ENCODE results near the gene APOO. TPM values are rescaled to one million over a fixed set of nuclear protein-coding genes. Genes with fewer than 3 reads are reported as not detected.

APOO gene
- total and polyA plus RNA-seq, 4 experiments from 2014 or later, result 5.1 to 18.9 (median 13.1) TPM

GRCh38 chrX:23788521-23788920 lies 119.2 kb downstream of the APOO start:
- H3K4me1 ChIP-seq (ENCODE audit: insufficient read depth, low read length), result peaks cover 17% of the 10 kb centered on the region
- H3K9me3 ChIP-seq (ENCODE audit: control insufficient read depth in 1 of 2, low read length in 2 of 2), result no peaks in the 10 kb centered on the region
- no peaks in the 10 kb centered on the region for H3K27me3 ChIP-seq (ENCODE audit: insufficient read depth, low read length)
- H3K4me3 ChIP-seq (ENCODE audit: low read length in 2 of 2), result no peak overlapping the region
- ChIA-PET POLR2A (ENCODE audit: partially characterized antibody) (no interaction called here), CTCF (ENCODE audit: partially characterized antibody) (no interaction called here)
- no peaks in the 10 kb centered on the region for H3K27me3 Mint-ChIP-seq
- no peak overlapping the region for H3K4me3 Mint-ChIP-seq
- H3K36me3 ChIP-seq (ENCODE audit: insufficient read depth, low read length), result peaks cover 10% of the 10 kb centered on the region
- no peak overlapping the region for H3K27ac ChIP-seq (ENCODE audit: low read depth, low read length)
- no peak for DNase-seq
- peaks cover 11 to 24% (median 17%) of the 10 kb centered on the region in 4 donors for H3K4me1 Mint-ChIP-seq
- H3K36me3 Mint-ChIP-seq, result peaks cover 17 to 29% of the 10 kb centered on the region in 2 donors
- H3K9me3 Mint-ChIP-seq, result no peaks in the 10 kb centered on the region
- intact Hi-C loops (cut with micrococcal nuclease), result no loop called here
- peak overlapping the region in 1 of 7 donors; percentile 30 for H3K27ac Mint-ChIP-seq

GRCh38 chrX:23787745-23788118 lies 120.0 kb downstream of the APOO start:
- H3K9me3 Mint-ChIP-seq, result peaks cover 0 to 2% (median 0%) of the 10 kb centered on the region in 8 donors
- CTCF ChIA-PET (ENCODE audit: partially characterized antibody), result interaction anchor here (0.8 kb wide), 1 partner anchor 115 kb away, joined by 3 read pairs; no protein-coding TSS in a partner anchor
- peaks cover 11 to 28% (median 18%) of the 10 kb centered on the region in 4 donors for H3K4me1 Mint-ChIP-seq
- intact Hi-C loops (cut with micrococcal nuclease), result no loop called here
- H3K4me3 Mint-ChIP-seq, result no peak overlapping the region
- Histone ChIP-seq H3K4me3 (ENCODE audit: low read length in 2 of 2) (no peak overlapping the region), H3K36me3 (ENCODE audit: insufficient read depth, low read length) (peaks cover 10% of the 10 kb centered on the region), H3K27ac (ENCODE audit: low read depth, low read length) (no peak overlapping the region), H3K9me3 (ENCODE audit: control insufficient read depth in 1 of 2, low read length in 2 of 2) (no peaks in the 10 kb centered on the region), H3K27me3 (ENCODE audit: insufficient read depth, low read length) (no peaks in the 10 kb centered on the region), H3K4me1 (ENCODE audit: insufficient read depth, low read length) (peaks cover 17% of the 10 kb centered on the region)
- no peak for DNase-seq
- peaks cover 17 to 35% of the 10 kb centered on the region in 2 donors for H3K36me3 Mint-ChIP-seq
- POLR2A ChIA-PET (ENCODE audit: partially characterized antibody), result interaction anchor here (0.5 kb wide), 1 partner anchor 226 kb away, joined by 3 read pairs; no protein-coding TSS in a partner anchor
- H3K27me3 Mint-ChIP-seq, result no peaks in the 10 kb centered on the region
- H3K27ac Mint-ChIP-seq, result peak overlapping the region in 1 of 7 donors; percentile 30

GRCh38 chrX:23786268-23786815 lies 121.4 kb downstream of the APOO start:
- intact Hi-C loops (cut with micrococcal nuclease), result no loop called here
- Histone ChIP-seq H3K27me3 (ENCODE audit: insufficient read depth, low read length) (no peaks in the 10 kb centered on the region), H3K4me1 (ENCODE audit: insufficient read depth, low read length) (peaks cover 30% of the 10 kb centered on the region), H3K36me3 (ENCODE audit: insufficient read depth, low read length) (peaks cover 10% of the 10 kb centered on the region), H3K9me3 (ENCODE audit: control insufficient read depth in 1 of 2, low read length in 2 of 2) (no peaks in the 10 kb centered on the region), H3K27ac (ENCODE audit: low read depth, low read length) (no peak overlapping the region), H3K4me3 (ENCODE audit: low read length in 2 of 2) (no peak overlapping the region)
- Mint-ChIP-seq H3K4me3 (peak overlapping the region in 1 of 8 donors; percentile 80), H3K36me3 (peaks cover 17 to 35% of the 10 kb centered on the region in 2 donors), H3K27me3 (no peaks in the 10 kb centered on the region), H3K4me1 (peaks cover 13 to 41% (median 27%) of the 10 kb centered on the region in 4 donors), H3K27ac (peak overlapping the region in 2 of 7 donors; percentile 17 to 98), H3K9me3 (peaks cover 0 to 2% (median 0%) of the 10 kb centered on the region in 8 donors)
- ChIA-PET POLR2A (ENCODE audit: partially characterized antibody) (no interaction called here), CTCF (ENCODE audit: partially characterized antibody) (no interaction called here)
- DNase-seq, result no peak

- intact Hi-C loops (cut with micrococcal nuclease), result no loop called here
- Histone ChIP-seq H3K27ac (ENCODE audit: low read depth, low read length) (no peak overlapping the region), H3K4me3 (ENCODE audit: low read length in 2 of 2) (no peak overlapping the region), H3K4me1 (ENCODE audit: insufficient read depth, low read length) (peaks cover 34% of the 10 kb centered on the region), H3K9me3 (ENCODE audit: control insufficient read depth in 1 of 2, low read length in 2 of 2) (no peaks in the 10 kb centered on the region), H3K36me3 (ENCODE audit: insufficient read depth, low read length) (peaks cover 10% of the 10 kb centered on the region), H3K27me3 (ENCODE audit: insufficient read depth, low read length) (no peaks in the 10 kb centered on the region)
- H3K9me3 Mint-ChIP-seq, result peaks cover 0 to 2% (median 0%) of the 10 kb centered on the region in 8 donors
- H3K4me1 Mint-ChIP-seq, result peaks cover 13 to 45% (median 29%) of the 10 kb centered on the region in 4 donors
- POLR2A ChIA-PET (ENCODE audit: partially characterized antibody), result no interaction called here
- H3K27ac Mint-ChIP-seq, result peak overlapping the region in 3 of 7 donors; percentile 30 to 98 (median 57)
- no peak for DNase-seq
- peak overlapping the region in 6 of 8 donors; percentile 23 to 98 (median 94) for H3K4me3 Mint-ChIP-seq
- no peaks in the 10 kb centered on the region for H3K27me3 Mint-ChIP-seq
- CTCF ChIA-PET (ENCODE audit: partially characterized antibody), result no interaction called here
- peaks cover 17 to 36% of the 10 kb centered on the region in 2 donors for H3K36me3 Mint-ChIP-seq
These were observed 122.2 kb downstream of the APOO start for GRCh38 chrX:23785580-23785979.

GRCh38 chrX:23784470-23785331 lies 123.0 kb downstream of the APOO start:
- Histone ChIP-seq H3K9me3 (ENCODE audit: control insufficient read depth in 1 of 2, low read length in 2 of 2) (no peaks in the 10 kb centered on the region), H3K27me3 (ENCODE audit: insufficient read depth, low read length) (no peaks in the 10 kb centered on the region), H3K4me1 (ENCODE audit: insufficient read depth, low read length) (peaks cover 34% of the 10 kb centered on the region), H3K27ac (ENCODE audit: low read depth, low read length) (peak overlapping the region; percentile 88), H3K4me3 (ENCODE audit: low read length in 2 of 2) (peak overlapping the region; percentile 78 to 80), H3K36me3 (ENCODE audit: insufficient read depth, low read length) (peaks cover 10% of the 10 kb centered on the region)
- ChIA-PET POLR2A (ENCODE audit: partially characterized antibody) (interaction anchor here (1.0 to 4.0 kb wide), 12 partner anchors 8 to 270 kb away, joined by 5 to 63 read pairs (median 16); partner anchors contain the start of genes ACOT9, APOO, CXorf58 and EIF2S3), CTCF (ENCODE audit: partially characterized antibody) (interaction anchor here (0.7 to 3.2 kb wide), 5 partner anchors 11 to 125 kb away, joined by 3 to 23 read pairs (median 4); no protein-coding TSS in a partner anchor)
- Mint-ChIP-seq H3K4me3 (peak overlapping the region; percentile 88 to 98 (median 96)), H3K27ac (peak overlapping the region in 6 of 7 donors; percentile 97 to 99 (median 98)), H3K27me3 (no peaks in the 10 kb centered on the region), H3K4me1 (peaks cover 13 to 45% (median 29%) of the 10 kb centered on the region in 4 donors), H3K36me3 (peaks cover 17 to 36% of the 10 kb centered on the region in 2 donors), H3K9me3 (peaks cover 0 to 2% (median 0%) of the 10 kb centered on the region in 8 donors)
- intact Hi-C loops (cut with micrococcal nuclease), result no loop called here
- DNase-seq, result no peak

- CTCF ChIA-PET (ENCODE audit: partially characterized antibody), result interaction anchor here (0.7 to 3.2 kb wide), 14 partner anchors 9 to 270 kb away, joined by 3 to 23 read pairs (median 4); partner anchors contain the start of genes ACOT9, APOO and CXorf58
These were observed 123.9 kb downstream of the APOO start for GRCh38 chrX:23783589-23784469.

More at GRCh38 chrX:23783589-23784469, 123.9 kb downstream of the APOO start:
- peak overlapping the region; percentile 96 to 99 (median 98) for H3K27ac Mint-ChIP-seq
- no peaks in the 10 kb centered on the region for H3K9me3 ChIP-seq (ENCODE audit: control insufficient read depth in 1 of 2, low read length in 2 of 2)
- no peaks in the 10 kb centered on the region for H3K27me3 Mint-ChIP-seq
- peak overlapping the region; percentile 78 to 80 for H3K4me3 ChIP-seq (ENCODE audit: low read length in 2 of 2)
- POLR2A ChIA-PET (ENCODE audit: partially characterized antibody), result interaction anchor here (1.0 to 4.0 kb wide), 16 partner anchors 9 to 695 kb away, joined by 3 to 63 read pairs (median 9); partner anchors contain the start of genes ACOT9, APOO, CXorf58 and EIF2S3
- peak overlapping the region; percentile 88 for H3K27ac ChIP-seq (ENCODE audit: low read depth, low read length)
- peaks cover 17 to 36% of the 10 kb centered on the region in 2 donors for H3K36me3 Mint-ChIP-seq
- DNase-seq, result peak in 4 of 5 donors; percentile 17 to 29 (median 24)
- peak overlapping the region; percentile 88 to 98 (median 96) for H3K4me3 Mint-ChIP-seq
- no peaks in the 10 kb centered on the region for H3K27me3 ChIP-seq (ENCODE audit: insufficient read depth, low read length)
- peaks cover 10% of the 10 kb centered on the region for H3K36me3 ChIP-seq (ENCODE audit: insufficient read depth, low read length)
- H3K4me1 Mint-ChIP-seq, result peaks cover 13 to 45% (median 29%) of the 10 kb centered on the region in 4 donors
- H3K4me1 ChIP-seq (ENCODE audit: insufficient read depth, low read length), result peaks cover 34% of the 10 kb centered on the region
- intact Hi-C loops (cut with micrococcal nuclease), result loop anchor here (1.0 kb wide), 5 partner anchors 28 to 270 kb away; partner anchors contain the start of genes ACOT9, APOO, EIF2S3 and PRDX4
- H3K9me3 Mint-ChIP-seq, result peaks cover 0 to 2% (median 0%) of the 10 kb centered on the region in 8 donors

All from CD4-positive, alpha-beta memory T cell (primary cell).